ENCODE data around the gene KSR2. TPM values are rescaled to one million over a fixed set of nuclear protein-coding genes. Genes with fewer than 3 reads are reported as not detected.

KSR2 gene
- total and polyA plus RNA-seq, 3 donors from 2014 or later, result 2.4 to 3.8 (median 2.4) TPM

DNA sequence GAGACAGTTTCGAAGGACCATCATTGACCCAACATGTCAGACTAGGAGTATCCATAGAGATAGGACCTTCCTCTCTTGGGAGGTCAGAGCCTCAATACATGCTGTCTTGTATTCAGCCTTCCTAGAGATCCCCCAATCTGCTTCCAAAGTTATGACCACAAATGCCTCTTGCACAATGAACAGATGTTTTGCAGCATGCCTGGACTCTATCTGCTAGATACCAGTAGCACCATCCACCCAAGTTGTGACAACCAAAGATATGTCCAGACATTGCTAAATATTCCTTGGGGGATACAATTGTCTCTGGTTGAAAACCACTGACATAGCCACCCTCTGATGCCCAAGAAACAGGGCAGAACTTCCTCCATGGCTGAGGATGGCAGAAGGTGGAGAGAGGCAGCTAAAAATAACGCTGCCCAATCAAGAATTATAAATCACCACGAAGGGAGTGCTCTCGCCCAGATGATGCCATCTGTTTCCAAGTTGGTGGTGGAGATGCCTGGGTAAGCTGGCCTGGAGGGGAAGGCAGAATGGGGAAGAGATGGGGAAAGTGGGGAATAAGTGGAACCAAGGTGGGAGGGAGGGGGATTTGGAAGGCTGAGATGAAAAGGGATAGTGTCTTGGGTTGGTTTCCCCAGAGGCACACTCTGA lies 564.5 kb downstream of the KSR2 start:
- no peak for DNase-seq
- intact Hi-C loops (cut with DNase I; ENCODE audit: low total_unique reads), result no loop called here
- no peak overlapping the region for H3K27ac ChIP-seq
- no peaks in the 10 kb centered on the region for H3K27me3 ChIP-seq
- no peaks in the 10 kb centered on the region for H3K36me3 ChIP-seq (ENCODE audit: low read depth, missing control alignments)
- WGBS, 2 donors, result 79 to 81% methylated on average over 4 of the region's 4 CpGs
- no peaks in the 10 kb centered on the region for H3K9me3 ChIP-seq
- H3K4me3 ChIP-seq, result no peak overlapping the region
- H3K4me1 ChIP-seq, result peaks cover 4% of the 10 kb centered on the region
- TF ChIP-seq, protein P1, sequence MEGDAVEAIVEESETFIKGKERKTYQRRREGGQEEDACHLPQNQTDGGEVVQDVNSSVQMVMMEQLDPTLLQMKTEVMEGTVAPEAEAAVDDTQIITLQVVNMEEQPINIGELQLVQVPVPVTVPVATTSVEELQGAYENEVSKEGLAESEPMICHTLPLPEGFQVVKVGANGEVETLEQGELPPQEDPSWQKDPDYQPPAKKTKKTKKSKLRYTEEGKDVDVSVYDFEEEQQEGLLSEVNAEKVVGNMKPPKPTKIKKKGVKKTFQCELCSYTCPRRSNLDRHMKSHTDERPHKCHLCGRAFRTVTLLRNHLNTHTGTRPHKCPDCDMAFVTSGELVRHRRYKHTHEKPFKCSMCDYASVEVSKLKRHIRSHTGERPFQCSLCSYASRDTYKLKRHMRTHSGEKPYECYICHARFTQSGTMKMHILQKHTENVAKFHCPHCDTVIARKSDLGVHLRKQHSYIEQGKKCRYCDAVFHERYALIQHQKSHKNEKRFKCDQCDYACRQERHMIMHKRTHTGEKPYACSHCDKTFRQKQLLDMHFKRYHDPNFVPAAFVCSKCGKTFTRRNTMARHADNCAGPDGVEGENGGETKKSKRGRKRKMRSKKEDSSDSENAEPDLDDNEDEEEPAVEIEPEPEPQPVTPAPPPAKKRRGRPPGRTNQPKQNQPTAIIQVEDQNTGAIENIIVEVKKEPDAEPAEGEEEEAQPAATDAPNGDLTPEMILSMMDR (IDR thresholded peaks at IDR 0.05), result no peak
- TF ChIP-seq POLR2A (IDR thresholded peaks at IDR 0.05), result no peak

- DNase-seq, result no peak
Observed at GRCh38 chr12:117403586-117404139, 565.1 kb downstream of the KSR2 start.

More at GRCh38 chr12:117403586-117404139, 565.1 kb downstream of the KSR2 start:
- no peaks in the 10 kb centered on the region for H3K9me3 ChIP-seq
- no peak overlapping the region for H3K4me3 ChIP-seq
- H3K4me1 ChIP-seq, result peaks cover 4% of the 10 kb centered on the region
- H3K27me3 ChIP-seq, result no peaks in the 10 kb centered on the region
- WGBS, 2 donors, result 89 to 97% methylated on average over 3 of the region's 3 CpGs
- intact Hi-C loops (cut with DNase I; ENCODE audit: low total_unique reads), result no loop called here
- H3K36me3 ChIP-seq (ENCODE audit: low read depth, missing control alignments), result no peaks in the 10 kb centered on the region
- H3K27ac ChIP-seq, result no peak overlapping the region
- TF ChIP-seq, protein P1 (IDR thresholded peaks at IDR 0.05), result no peak
- no peak for TF ChIP-seq POLR2A (IDR thresholded peaks at IDR 0.05)

Other genes starting within 250 kb of the KSR2 start
- 10 to 100 TPM; 20.9 to 23.0 TPM for gene RFC5, start 47.7 kb upstream of the KSR2 start, total RNA-seq
- gene RFC5, start 47.7 kb upstream of the KSR2 start, polyA plus RNA-seq (ENCODE audit: insufficient read depth, low read depth, low replicate concordance), result 20.0 TPM
- 10 to 100 TPM; 59.4 to 81.6 TPM for gene WSB2, start 92.2 kb upstream of the KSR2 start, total RNA-seq
- gene WSB2, start 92.2 kb upstream of the KSR2 start, polyA plus RNA-seq (ENCODE audit: insufficient read depth, low read depth, low replicate concordance), result 54.5 TPM
- gene VSIG10, start 135.0 kb upstream of the KSR2 start, total RNA-seq, result 10 to 100 TPM; 43.2 to 51.0 TPM
- 14.8 TPM for gene VSIG10, start 135.0 kb upstream of the KSR2 start, polyA plus RNA-seq (ENCODE audit: insufficient read depth, low read depth, low replicate concordance)
- gene PEBP1, start 167.1 kb upstream of the KSR2 start, total RNA-seq, result 100 to 1,000 TPM; 371 to 500 TPM
- gene PEBP1, start 167.1 kb upstream of the KSR2 start, polyA plus RNA-seq (ENCODE audit: insufficient read depth, low read depth, low replicate concordance), result 370 TPM

All from testis (tissue), 3 donors.